ENCODE measurements around the gene CPEB4. TPM values are rescaled to one million over a fixed set of nuclear protein-coding genes. Genes with fewer than 3 reads are reported as not detected.

The CPEB4 gene
- total RNA-seq, 1 donor, result 38.4 TPM

GRCh38 chr5:173846929-173847501 lies 41.1 kb upstream of the CPEB4 start:
- DNase-seq (ENCODE audit: low read depth), result no peak
- no peak for TF ChIP-seq CTCF (IDR thresholded peaks at IDR 0.05; ENCODE audit: insufficient read depth, low read depth, low read length)
- H3K4me3 ChIP-seq (ENCODE audit: low read depth, low read length), result no peak overlapping the region

- TF ChIP-seq CTCF (IDR thresholded peaks at IDR 0.05; ENCODE audit: insufficient read depth, low read depth, low read length), result no peak
- DNase-seq (ENCODE audit: low read depth), result no peak
Measured at GRCh38 chr5:173848986-173849596, 39.1 kb upstream of the CPEB4 start.

GRCh38 chr5:173849908-173850307 lies 38.2 kb upstream of the CPEB4 start:
- no peak for TF ChIP-seq CTCF (IDR thresholded peaks at IDR 0.05; ENCODE audit: insufficient read depth, low read depth, low read length)
- no peak for DNase-seq (ENCODE audit: low read depth)
- no peak overlapping the region for H3K4me3 ChIP-seq (ENCODE audit: low read depth, low read length)

More at GRCh38 chr5:173848986-173849596, 39.1 kb upstream of the CPEB4 start:
- no peak overlapping the region for H3K4me3 ChIP-seq (ENCODE audit: low read depth, low read length)

GRCh38 chr5:173850659-173851058 lies 37.5 kb upstream of the CPEB4 start:
- TF ChIP-seq CTCF (IDR thresholded peaks at IDR 0.05; ENCODE audit: insufficient read depth, low read depth, low read length), result no peak
- DNase-seq (ENCODE audit: low read depth), result no peak
- no peak overlapping the region for H3K4me3 ChIP-seq (ENCODE audit: low read depth, low read length)

- DNase-seq (ENCODE audit: low read depth), result no peak
- H3K4me3 ChIP-seq (ENCODE audit: low read depth, low read length), result no peak overlapping the region
- TF ChIP-seq CTCF (IDR thresholded peaks at IDR 0.05; ENCODE audit: insufficient read depth, low read depth, low read length), result no peak
Measured at GRCh38 chr5:173851595-173852243, 36.4 kb upstream of the CPEB4 start.

- DNase-seq (ENCODE audit: low read depth), result no peak
- TF ChIP-seq CTCF (IDR thresholded peaks at IDR 0.05; ENCODE audit: insufficient read depth, low read depth, low read length), result no peak
- H3K4me3 ChIP-seq (ENCODE audit: low read depth, low read length), result no peak overlapping the region
Measured at GRCh38 chr5:173852790-173853359, 35.3 kb upstream of the CPEB4 start.

Measured in fibroblast of villous mesenchyme (primary cell).